ENCODE data around the gene TNFRSF14. TPM values are rescaled to one million over a fixed set of nuclear protein-coding genes. Genes with fewer than 3 reads are reported as not detected.

TNFRSF14 gene
- total RNA-seq, 1 donor from 2014 or later = 12.0 TPM

DNA sequence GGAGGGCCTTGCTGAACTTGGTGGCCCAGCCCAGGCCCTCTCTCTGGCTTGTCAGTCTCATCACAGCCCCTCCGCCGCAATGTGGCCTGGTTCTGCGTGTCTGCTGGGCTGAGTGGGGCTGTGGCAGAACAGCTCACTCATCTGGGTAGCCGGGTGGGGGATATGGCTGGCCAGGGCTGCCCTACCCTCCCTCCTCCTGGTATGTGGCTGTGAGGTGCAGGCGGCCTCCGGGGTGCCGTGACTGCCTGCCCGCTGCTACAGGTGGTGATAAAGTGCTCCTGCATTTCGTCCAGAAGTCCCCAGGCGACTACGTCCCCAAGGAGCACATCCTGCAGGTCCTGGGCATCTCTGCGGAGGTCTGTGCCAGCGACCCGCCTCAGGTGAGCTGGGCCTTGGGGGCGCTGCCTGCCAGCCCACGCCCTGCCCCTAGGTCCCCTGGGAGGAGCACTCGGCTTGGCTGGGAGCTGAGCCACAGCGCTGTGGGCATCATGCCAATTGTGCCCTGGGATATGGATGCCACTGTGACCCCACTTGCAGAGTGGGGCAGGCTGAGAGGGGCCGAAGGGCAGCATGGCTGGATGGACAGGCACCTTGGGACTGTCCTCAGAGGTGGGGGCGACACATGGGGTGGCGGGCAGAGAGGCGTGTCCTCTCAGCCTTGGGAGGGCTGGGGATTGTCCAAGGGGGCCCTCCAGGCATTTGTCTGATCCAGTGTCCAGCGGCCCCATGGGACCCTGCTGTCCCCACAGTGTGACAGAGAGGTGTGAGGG, 32.7 kb downstream of the TNFRSF14 start:
- ATAC-seq = no peak

DNA sequence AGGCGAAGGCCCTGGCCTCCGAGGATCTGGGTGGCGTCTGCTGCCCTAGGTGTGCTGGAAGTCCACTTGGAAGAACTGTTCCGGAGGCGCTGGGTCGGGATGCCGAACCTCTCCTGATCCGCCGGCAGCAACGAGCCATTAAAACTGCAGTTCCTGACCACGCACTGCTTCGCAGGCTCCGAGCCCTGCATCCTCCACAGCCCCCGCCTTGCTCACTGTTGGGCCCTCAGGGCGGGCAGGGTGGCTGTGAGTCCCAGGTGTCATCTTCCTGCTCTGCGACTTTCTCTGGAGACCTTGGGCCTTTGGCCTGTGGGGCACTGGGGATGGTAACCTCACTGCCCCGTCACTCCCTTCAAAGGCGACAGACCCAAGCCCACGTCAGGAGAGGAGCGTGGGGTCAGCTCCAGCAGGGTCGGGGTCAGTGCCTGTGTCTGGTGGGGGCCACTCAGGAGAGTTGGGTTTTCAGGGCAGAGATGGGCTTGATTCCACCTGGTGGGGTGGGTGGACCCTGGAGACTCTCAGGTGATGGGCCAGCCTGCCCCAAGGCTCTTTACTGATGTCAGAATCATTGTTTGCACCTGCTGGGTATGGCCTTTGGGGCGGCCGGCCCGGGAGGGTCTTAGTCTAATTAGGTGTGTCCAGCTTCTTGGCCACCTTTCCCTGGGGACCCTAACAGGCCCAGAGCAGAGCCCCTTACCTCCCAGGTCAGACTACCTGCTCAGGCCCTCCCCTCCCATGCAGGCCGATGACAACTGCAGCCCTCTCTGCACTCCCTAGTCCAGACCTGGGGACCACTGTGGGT, 33.5 kb downstream of the TNFRSF14 start:
- ATAC-seq = no peak

GRCh38 chr1:2590233-2591141, 34.3 kb downstream of the TNFRSF14 start:
- ATAC-seq = no peak

GRCh38 chr1:2591233-2591580, 35.0 kb downstream of the TNFRSF14 start:
- no peak for ATAC-seq

DNA sequence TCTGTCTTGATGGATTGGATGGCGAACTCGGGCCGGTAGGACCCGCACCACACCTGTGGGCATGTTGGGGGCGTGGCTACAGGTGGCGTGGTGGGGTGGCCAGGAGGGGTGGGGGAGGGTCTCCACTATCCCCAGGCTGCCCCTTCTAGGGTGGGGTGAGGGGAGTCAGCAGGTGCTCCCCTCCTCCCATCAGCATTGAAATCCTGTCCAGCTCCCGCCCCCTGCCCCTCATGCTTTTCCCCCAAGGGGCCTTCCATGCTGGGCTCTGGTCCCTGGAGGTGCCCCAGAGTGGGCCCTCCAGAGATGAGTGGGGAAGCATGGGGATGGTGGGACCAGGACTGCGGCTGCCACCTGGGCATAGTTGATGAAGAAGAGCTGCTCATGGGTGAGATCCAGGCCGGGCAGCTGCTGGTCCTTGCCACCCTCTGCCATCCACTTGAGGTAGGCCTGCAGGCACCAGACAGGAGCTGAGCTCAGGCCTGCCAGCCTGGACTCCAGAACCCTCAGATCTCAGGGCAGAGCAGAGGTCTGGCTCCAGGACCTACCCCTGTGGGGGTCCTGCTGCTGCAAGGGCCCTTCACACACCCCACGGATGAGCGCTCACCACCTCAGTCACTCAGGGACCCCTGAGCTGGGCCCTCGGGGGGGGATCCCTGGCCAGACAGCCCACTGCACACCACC, 35.5 kb downstream of the TNFRSF14 start:
- no peak for ATAC-seq

GRCh38 chr1:2592672-2593071, 36.5 kb downstream of the TNFRSF14 start:
- peak; percentile 58 for ATAC-seq

GRCh38 chr1:2593251-2593878, 37.2 kb downstream of the TNFRSF14 start:
- no peak for ATAC-seq

GRCh38 chr1:2594001-2594640, 38.0 kb downstream of the TNFRSF14 start:
- ATAC-seq = no peak

DNA sequence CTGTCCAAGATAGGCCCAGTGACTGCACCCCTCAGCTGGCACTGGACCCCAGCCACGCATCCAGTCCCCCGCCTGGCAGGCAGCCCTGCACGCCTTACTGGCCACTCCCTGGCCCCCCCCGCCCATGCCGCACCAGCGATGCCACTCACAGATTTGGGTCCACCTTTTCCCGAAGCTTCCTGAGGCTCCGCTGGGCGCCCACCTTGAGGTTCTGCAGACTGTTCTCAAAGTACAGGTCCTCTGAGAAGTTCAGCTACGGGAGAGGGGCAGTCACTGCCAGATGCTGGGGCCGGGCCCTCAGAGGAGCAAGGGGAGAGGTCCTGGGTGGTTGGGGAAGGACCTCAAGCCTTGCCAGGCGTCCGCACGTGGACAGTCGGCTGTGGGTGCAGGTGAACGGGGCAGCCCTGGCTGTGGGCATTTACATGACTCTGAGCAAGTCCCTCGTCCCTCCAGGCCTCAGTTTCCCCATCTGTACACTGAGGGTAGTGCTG, 38.5 kb downstream of the TNFRSF14 start:
- no peak for ATAC-seq

DNA sequence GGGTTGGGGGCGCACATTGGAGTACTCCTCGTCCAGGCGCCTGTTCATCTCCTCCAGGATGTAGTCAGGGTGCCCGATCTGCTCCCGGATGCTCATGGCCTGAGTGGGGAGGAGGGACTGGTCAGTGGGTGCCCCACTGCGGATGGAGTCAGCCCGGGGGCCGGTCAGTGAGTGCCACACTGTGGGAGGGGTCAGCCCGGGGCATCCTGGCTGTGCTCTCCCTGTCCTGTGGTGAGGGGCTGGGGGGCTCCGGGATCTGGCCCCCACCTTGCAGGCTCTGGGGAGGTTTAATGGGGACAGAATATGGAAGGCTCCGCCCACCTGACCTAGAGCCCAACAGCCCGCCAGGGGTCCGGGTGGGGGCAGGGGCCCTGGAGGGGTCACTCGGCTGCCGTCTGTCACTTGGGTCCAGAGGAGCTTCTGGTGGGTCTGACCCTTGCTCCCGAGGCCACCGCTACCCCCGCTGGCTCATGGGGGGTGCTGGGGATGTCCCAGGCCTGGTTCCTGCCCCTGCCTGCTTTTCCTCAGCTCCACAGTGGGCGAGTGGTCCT, 39.2 kb downstream of the TNFRSF14 start:
- no peak for ATAC-seq

GRCh38 chr1:2595812-2596529, 39.8 kb downstream of the TNFRSF14 start:
- no peak for ATAC-seq

- ATAC-seq = no peak
Observed at GRCh38 chr1:2596530-2597333, 40.6 kb downstream of the TNFRSF14 start.

DNA sequence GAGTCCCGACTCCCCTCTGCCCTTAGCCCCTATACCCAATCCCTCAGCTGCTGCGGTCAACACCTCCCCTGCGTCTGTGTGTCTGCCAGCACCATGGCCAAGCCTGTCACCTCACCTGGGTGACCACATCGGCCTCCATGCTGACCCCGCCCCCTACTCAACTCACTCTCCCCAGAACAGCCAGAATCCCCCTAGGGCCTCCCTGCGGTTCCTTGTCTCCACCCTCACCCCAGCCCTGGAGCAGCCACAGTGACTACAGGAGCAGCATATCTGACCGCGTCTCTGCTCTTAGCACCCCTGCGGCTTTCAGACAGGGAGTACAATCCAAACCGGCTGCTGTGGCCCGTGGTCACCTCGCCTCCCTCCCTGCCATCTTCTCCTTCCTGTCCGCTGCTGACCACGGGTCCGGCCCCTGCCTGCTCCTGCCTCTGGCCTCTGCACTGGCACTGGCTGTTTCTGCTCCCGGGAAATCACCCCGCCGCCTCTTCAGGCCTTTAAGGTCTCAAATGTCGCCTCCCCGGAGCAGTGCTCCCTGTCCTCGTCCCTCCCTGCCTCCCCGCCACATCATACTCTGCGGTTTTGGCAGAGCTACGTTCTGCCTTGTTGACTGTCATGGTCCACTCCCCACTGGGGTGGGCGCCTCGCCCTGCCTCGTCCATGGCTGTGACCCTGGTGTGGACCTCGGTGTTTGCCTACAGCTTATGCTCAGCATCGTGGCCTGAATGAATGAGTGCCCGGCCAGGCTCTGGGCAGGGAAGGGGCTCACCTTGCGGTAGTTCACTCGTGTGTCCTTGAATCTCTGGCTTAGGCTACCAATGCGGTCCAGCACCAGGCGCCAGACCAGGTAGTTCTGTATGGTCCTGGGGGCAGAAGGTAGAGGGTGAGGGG, 41.5 kb downstream of the TNFRSF14 start:
- ATAC-seq = no peak

DNA sequence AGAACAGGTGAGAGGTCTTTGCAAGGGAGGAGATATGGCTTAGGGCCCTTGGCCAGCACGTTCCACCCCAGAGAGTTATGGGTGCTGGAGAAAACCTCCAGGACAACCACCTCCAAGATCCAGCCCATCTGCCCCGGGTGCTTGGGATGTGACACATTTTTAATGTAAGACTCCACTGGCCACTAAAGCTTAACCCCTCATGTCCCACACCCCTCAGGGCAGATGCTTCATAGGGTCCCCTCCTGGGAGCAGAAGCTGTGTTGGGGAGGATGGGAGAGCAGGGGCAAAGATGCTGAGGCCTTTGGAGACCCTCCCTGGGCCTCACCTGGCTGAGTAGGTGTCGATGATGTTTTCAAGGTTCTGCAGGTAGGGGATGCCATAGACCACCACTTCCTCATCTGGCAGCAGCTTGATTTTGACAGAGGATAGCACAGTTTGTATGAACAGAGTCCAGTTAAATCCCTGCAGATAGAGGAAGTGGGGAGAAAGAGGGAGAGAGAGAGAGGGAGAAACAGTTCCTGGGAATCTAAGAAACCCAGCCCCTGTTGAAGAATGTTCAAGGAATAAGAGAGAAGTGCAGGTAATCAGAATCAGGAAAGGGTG, 42.3 kb downstream of the TNFRSF14 start:
- no peak for ATAC-seq

DNA sequence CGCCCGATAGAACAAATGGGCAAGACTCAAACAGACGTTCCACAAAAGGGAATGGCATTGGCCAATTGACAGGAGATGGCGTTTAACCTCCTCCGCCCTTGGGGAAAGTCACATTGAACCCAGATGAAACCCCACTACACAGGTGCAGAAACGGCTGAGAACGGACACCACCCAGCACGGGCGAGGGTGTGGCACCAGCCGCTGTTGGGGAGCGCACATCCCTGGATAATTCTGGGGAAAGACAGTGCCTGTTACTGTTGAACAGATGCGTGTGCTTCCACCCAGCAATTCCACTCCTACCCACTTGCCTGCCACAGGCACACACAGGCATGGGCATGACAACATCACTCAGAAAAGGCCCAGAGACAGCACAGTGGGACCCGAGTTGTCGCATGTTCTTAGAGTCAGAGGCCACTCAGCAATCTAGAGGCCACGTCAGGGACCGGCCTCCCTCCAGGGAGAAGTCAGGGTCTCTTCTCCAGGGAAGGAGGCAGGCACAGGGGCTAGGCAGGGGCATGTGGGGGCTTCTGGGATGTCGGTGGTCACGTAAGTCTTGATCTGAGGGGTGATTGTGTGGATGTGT, 45.6 kb downstream of the TNFRSF14 start:
- no peak for ATAC-seq

DNA sequence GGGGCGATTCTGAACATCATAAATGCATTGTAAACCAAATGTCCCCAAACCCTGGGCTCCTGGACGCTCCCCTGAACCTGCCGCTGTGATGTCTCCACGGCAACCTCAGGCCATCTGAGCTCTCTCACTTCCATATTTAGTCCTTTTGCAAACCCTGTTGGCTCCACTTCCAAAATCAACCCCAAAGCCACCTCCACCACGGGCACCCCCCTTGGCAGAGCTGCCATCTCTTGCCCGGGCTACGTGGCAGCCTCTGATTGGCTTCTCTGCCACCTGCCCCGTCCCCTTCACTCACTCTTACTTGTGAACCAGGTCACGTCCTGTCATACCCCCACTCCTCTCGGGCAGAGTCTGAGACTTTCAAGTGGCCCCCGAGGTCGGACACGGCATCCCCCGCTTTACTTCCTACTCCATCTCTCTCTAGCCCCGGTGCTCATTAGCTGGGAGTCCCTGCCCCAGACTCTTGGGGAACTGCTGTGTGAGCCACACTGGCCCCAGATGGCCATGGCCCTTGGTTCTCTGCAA, 46.2 kb downstream of the TNFRSF14 start:
- ATAC-seq = no peak

- no peak for ATAC-seq
Observed at GRCh38 chr1:2602866-2603520, 46.8 kb downstream of the TNFRSF14 start.

Measured in esophagus mucosa (tissue), 1 donor.